Stimulated activated CD4-positive, alpha-beta T cell treated with anti-CD3 and anti-CD28 coated beads, Interleukin-15, amount 100 ng/mL, for 1 hour (primary cell): ENCODE data around the gene CRB1.

ENCODE experiments used
- DNase-seq, 2 donors: peaks; one replicate each; pipeline ENCODE4 v3.0.0-alpha.2; 2020; ENCODE audit warnings: low read depth in 1 of 2, low spot score in 1 of 2

The CRB1 gene

DNA sequence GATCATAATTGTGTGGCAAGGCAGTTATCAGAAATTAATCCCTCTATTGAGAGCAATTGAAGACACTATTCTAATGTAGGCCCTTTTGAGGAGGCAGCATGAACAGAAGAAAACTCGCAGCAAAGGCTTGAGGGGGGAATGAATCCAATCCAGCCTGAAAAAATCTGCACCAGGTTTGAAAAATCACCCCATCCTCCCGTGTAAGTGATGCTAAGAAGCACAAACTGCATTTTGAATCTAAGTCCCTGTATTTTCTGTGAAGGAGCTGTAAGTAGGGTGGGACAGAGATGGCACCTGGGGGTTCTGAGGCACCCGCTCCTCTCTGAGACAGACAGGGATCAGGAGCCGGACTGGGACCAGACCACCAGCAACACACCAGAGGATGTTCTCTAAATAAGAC is at the start of gene CRB1:
TSS of gene CRB1 (plus strand) at position 241 of the 400 bp plus-strand sequence. CDS start 161 bp downstream, outside the sequence.
- no peak for DNase-seq

DNA sequence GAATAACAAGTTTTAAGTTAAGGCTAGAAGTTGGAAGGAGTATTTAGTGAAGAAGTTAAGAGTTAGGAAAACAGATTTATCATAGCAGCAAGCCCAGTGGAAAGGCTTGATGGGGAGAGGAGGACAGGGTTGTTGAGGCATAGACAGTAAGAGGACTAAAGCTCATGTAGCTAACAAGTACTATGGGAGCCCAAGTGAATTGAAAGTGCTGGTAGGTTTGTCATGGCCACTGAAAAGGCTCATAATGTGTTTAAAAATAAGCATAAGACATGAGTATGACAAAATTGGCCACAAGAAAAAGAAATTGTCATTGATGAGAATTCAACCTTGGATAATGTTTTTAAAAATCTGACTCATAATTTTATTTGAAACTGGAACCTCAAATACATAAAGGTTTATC is 49.2 kb upstream of the CRB1 start:
- DNase-seq, result no peak

DNA sequence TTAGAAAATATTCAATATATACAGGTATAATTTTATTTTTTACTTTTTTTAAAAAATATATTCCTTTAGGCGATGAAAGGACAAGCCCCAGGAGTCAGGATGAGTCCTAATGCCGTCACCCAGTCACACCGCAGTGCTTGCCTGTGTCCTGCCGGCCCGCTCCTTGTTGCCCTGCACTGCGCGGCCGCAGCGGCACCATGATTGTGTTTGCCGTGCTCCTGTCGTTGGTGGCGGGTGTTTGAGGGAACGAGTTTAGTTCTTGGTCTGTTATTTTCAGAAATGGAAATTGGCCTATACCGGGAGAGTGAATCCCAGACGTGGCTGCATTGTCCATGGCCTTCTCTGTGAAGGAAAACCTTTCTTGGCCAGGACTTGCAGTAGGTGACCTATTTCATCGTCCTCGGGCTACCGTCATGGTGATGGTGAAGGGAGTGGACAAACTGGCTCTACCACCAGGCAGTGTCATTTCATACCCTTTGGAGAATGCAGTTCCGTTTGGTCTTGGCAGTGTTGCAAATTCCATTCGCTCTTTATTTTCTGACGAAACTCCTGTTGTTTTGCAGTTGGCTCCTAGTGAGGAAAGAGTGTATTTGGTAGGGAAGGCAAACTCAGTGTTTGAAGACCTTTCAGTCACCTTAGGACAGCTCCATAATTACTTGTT is 45.9 kb upstream of the CRB1 start:
- DNase-seq, result no peak

DNA sequence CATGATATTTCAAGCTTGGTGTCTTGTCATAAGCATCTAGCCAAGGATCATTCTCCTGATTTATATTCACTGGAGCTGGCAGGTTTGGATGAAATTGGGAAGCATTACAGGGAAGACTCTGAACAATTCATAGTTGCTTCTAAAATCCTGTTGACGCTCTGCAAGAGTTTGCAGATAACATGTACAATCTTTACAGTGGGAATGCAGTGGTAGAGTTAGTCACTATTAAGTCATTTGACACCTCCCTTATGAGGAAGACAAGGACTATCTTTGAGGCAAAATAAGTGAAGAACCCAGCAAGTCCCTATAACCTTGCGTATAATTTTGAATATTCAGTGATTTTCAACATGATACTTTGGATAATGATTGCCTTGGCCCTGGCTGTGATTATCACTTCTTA is 45.3 kb upstream of the CRB1 start:
- DNase-seq, result no peak

DNA sequence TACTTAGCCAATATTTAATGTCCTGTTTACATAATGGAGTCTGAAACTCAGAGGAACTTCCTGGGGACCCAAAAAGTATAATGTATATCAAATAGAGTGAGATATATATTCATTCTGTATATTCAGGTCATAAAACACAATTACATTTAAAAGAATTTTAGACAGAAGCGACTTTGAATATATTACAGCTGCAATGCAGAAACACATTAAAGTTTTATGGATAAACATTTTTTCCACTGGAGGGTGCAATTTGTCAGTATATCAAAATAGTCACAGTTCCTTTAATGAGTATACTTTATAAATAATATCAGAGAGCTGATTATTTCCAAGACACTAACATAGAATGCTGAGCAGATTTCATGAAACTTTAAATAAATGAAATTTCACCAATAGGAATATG is 43.9 kb upstream of the CRB1 start:
- no peak for DNase-seq

DNA sequence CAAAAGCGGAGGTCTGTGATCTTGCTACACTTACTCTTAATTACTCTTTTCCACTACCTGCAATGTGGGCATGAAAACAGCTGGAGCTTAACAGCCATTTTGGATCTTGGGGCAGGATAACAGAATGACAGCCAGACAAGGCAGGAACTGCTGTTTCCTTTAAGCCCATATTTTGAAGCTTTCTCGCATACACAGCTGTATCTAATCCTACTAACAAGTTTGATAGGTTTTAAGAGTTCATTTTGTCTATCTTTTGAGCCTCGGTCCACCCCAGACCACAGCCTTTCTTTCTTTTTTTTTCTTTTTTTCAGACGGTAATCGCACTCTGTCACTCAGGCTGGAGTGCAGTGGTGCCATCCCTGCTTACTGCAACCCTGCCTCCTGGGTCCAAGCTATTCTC is 42.4 kb upstream of the CRB1 start:
- no peak for DNase-seq

DNA sequence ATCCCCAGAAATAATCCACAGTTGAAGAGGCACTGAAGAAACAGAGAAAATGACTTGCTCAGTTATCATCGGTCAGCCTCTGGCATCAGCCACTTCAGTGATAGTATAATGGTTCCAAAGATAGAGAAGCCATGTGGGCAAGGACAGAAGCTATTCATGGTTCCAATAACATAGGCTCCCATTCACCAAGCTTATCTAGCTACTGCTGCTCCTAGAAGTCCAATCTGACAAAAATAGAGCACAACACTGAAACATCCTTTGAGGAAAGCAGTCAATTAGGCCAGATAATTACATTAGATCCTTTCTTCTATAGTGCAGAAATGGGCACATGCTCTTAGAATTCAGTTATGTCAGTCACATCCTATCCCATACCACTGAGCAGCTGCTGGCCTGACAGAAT is 33.5 kb upstream of the CRB1 start:
- DNase-seq, result no peak

DNA sequence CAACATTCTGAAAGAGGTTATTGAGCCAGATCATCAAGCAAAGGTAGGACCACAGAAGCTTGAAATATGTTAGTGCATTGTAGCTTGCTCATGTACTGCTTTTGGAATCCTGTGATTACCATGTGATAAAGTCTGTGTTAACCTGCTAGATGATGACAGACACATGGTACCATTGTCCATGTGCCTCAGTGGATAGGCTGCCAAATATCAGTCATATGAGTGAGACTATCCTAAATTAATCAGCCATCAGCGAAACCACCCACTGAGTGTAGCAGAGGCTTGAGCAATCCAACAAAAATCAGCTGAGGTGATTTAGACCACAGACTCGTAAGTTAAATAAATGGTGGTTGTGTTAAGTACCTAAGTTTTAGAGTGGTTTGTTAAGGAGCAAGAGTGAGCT is 32.7 kb upstream of the CRB1 start:
- DNase-seq, result no peak

DNA sequence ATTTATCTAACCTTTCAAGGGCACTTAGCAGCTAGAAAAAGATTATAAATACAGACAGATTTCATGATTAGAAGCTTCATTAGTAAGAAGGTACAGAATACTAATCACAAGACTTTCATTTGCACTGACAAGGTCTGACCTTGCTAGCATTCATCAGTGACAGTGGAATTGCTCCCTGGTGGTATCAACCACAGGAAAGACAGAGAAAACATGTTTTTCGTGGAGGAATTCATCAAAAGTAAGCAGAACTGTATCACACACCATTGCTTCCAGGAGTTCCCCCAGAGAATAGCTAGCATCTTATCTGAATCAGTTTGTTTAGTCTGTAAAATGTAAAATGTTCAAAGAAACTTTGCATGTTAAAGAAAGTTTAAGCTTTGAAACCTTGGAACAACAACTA is 20.6 kb upstream of the CRB1 start:
- no peak for DNase-seq

DNA sequence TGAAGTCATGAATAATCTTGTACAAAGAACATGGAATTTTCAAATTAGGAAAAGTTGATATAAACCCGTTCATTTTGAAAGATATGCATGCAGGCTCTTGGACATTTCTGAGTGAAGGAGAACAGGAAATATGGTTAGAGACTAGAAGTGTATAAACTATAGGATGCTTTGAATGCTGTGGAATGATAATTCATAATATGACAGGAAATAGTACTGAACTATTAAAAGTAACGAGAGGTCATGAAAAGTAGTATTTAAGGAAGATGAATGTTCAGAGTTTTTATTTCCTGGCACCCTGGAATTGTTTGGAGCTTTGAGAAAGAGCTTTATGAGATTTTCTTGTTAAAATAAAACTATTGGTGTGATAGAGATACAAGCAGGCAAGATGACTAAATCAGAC is 18.7 kb upstream of the CRB1 start:
- no peak for DNase-seq

DNA sequence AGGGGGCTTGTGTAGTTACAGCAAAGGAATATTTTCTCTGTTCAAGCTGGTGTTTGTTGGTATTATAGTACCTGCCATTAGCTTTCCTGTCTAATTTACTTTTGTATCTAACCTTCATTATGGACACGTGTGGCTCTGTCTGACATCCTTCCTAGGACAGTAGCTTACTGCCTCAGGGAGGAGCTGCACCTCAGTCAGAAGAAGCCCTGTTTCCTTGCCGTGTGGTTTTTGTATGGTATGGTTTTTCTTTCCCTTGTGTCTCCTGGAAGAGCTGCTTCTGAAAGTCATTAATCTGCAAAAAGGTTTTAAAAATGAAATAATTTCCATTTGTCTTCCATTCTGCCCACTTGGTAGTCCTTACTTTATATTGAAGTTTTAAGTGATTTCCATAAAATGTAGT is 17.4 kb upstream of the CRB1 start:
- no peak for DNase-seq

DNA sequence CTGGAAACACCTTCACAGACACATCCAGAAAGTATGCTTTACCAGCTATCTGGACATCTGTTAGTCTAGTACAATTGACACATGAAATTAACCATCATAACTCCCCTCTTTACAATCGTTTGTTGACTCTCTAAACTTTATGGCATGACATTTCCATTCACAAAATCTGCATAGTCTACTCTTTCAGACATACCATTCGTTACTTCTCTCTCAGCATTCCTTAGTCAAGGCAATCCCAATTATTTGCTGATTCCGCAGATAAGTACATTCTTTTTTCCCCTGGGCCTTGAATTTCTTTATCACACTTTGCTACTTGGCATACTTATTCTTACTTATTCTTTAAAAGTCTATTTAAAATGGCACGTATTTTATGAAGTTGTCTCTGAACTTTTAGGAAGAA is 15.1 kb upstream of the CRB1 start:
- no peak for DNase-seq

DNA sequence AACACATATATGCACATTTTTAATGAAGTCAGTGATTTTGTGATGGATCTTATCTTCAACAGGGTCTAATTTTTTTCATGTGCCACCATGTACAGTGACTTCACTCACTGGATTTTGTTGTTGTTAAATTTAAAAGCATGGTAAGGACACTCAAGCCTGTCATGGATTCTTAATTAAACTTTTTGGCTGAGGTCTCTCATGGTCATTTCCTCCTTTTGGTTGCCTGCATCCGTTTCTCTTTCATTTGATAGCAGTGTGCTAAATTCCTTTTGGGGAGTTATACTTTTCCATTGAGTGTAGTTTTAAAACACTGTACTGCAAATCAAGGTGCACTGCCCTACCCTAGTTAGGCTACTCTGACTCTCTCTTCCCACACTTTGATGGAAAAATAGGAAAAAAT is 13.2 kb upstream of the CRB1 start:
- DNase-seq, result no peak

DNA sequence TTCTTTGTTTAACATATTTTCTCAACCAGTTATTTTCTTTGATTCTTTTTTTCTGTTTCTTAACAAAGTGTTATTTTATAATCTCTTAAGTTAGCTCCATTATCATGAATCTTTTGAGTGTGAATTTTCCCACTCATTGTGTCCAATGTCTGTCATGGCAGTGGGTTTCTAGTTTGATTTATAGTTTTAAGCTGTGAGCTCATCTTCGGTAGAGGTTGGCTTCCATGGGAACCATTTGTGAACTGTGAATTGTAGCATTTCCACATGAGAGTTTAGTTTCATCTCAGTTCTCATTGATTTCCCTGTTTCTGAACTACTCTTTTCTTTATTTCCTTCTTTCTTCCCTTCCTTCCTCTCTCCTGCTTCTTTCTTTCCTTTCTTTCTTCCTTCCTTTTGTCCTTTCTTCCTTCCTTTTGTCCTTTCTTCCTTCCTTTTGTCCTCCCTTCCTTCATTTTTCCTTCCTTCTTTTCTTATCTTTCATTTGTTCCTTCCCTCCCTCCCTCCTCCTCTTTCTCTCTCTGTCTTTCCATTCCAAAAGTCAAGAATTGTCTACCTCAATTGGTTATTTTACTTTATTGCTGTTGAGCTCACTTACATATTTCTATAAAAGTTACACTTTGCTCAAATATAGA is 3.0 kb upstream of the CRB1 start:
- DNase-seq, result no peak

DNA sequence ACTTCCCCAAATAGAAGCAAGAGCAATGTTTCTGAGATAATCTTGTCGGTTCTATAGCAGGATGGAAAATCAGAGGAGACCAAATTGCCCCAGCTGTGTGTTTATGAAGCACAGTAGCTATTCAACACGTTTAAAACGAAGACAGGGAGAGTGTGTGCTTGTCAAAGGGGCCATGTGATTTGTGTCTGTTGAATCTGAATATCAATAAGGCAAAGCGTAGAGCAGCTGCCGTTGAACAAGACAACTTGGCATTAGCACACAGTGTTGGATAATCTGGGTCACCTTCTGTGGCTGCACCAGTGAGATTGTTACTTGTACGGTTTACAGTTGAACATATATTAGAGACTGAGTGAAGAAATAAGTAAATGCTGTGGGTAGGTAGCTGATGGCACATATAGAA is 1.0 kb downstream of the CRB1 start:
- no peak for DNase-seq

DNA sequence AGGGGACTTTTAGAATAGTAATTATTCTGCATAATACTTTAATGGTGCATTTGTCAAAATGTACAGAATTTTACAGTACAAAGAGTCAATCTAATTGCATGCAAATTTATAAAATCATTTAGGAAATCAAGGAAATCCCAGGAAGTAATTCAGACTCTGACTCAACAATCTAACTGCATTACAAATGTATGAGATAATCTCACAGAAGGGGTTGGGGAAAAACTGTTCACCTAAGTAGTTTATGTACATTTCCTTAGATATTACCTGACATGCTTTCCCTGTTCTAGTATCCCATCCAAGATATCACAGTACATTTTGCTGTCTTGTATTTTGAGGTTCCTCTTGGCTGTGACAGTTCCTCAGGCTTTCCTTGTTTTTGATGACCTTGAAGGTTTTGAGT is 4.7 kb downstream of the CRB1 start:
- no peak for DNase-seq

DNA sequence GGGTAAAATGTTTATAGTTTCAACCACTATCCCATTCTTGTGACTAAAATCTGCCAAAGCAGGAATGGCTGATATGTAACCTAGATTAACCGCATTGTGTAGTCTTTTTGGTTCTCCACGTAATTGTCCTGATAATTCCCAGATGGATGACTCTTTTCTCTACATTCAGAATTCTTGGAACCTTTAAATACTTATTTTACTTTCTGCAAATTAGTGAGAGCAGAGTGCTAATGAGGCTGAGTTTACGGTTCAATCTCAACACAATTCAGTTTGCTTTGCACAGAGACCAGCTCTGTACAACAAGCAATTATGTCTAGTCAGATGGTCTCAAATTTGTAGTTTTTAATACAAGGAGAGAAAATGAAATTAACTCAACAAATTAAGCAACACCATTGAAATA is 9.1 kb downstream of the CRB1 start:
- DNase-seq, result no peak

DNA sequence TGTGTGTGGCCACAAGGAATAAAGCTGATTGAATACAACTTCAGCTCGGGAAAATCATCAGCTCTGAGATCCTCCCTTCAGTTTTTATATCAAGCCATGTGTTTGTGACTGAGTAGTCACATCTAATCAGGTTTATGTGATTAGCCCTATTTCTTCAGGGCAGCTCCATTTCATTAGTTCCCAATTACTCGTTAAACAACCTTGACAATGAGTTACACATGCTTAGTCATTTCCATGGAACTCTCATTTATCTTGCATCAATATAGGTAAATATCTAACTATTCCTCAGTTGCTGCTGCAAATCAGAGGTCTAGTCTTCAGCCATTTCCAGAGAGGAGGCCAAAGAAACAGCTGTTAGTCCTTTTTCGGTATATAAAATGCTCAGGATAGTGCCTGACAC is 16.3 kb downstream of the CRB1 start:
- no peak for DNase-seq

DNA sequence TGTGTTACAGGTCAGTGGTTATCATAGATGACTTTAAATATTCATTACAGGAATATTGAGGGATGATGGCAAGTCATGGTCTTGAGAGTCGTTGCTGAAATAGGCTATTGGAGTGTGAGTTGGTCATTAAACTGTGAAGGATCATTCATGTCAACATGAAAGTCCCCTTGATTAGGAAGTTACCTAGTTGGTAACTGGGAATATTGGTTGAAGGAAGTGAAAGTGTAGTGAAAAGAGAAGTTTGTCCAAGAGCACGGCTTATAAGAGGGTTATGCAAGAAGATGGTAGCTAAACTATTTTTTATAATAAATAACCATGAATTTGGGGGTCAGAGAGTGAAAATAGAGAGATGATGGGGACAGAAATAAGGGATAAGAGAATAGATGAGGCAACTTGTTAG is 16.9 kb downstream of the CRB1 start:
- no peak for DNase-seq

DNA sequence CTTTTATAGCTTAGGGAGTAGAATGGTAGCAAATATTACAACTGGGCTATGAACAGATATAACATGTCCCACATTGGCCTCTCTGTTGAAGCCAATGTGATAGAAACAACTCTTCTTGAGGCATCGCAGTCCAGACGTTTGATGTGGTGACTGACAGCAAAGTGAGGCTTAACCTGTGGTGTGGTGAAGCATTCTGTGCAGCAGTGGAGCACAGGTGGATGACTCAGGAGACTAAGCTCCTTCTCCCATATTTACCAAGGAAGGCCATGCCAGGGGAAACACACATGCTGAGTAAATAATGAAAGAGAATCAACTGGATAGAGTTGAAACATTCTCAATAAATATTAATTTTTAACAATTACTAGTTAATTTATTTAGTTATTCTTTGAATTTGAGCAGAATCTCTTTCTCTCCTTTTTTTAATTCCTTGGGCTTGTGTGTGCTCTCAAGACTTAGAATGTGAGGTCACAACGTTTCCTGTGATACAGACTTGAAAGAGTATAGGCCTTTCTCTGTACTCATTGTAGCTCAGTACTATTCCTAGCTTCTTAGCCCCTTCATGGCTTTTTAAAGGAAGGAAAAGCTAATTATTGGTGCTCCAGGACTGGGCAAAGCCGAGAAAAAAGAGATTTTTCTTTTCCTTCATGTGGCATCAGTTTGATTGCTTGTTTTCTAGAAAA is 17.6 kb downstream of the CRB1 start:
- DNase-seq, result no peak

DNA sequence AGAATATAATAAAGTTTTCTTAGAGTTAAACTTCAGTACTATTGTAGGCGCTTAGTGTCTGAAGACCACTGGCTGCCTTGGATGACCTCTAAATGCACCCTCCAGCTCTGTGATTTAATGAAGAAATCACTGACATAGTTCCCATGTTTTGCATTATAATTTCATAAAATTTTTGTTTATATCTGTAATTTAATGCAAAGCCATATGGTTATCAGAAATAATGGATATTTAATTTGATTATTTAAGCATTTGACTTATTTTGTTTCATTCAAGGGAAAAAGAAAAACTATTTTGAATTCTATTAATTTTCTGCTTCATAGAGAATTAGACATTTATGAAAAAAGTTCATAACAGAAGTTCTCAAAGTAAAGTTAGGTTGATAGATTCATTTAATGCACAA is 18.6 kb downstream of the CRB1 start:
- no peak for DNase-seq

DNA sequence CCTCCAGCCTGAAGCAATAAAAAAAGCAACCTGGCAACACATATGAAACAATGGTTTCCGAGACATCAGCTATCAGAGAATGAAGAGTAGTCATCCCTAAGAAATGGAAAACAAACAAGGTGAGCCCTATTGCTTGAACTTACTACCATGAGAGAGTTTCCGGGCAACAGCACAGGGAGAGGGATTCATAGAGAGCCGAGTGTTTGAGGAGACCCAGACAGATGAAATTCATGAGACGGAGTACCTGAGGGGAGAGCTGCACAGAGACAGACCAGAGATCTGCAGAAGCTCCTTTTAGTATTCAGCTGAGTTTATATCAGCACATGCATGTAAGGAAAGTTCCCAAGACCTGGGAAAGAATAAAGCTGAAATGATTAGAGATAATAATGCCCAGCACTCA is 19.8 kb downstream of the CRB1 start:
- DNase-seq, result no peak

DNA sequence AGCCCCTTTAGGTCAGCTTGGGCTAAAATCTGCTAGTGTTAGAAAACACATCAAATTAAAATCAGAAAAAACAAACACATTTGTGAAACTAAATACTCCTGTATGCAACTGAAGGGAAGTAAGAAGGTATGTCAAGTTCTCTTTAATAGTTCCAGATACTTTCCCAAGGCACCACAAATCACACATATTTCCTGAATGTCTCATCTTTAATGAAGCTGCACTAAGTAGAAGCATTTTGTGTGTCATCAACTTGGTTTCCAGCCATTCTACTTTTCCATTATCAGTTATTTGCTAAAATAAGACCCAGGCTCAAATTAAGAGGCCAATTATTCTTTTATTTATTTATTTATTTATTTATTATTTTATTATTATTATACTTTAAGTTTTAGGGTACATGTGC is 34.7 kb downstream of the CRB1 start:
- no peak for DNase-seq
